OCI-M2 (cell line): ENCODE results near the gene PIK3R6.
"Not testable (repeated sequence)": the region's sequence is repeated elsewhere in the genome, so short reads cannot be mapped to it uniquely, and the experiment has no call there.

Experiments
- DNase-seq: peaks from one replicate; lab custom pipeline; 2025; ENCODE audit not compliant: unreplicated experiment; lab: John Stamatoyannopoulos, UW

PIK3R6 gene

DNA sequence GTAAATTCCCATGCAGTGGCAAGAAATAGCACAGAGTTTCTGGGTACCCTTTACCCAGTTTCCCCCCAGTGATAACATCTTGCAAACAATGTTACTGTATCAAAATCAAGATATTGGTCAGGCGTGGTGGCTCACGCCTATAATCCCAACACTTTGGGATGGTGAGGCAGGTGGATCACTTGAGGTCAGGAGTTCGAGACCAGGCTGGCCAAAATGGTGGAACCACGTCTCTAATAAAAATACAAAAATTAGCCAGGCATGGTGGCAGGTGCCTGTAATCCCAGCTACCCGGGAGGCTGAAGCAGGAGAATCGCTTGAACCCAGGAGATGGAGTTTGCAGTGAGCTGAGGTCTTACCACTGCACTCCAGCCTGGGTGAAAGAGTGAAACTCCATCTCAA, 11.3 kb downstream of the PIK3R6 start:
- not testable (repeated sequence) for DNase-seq

DNA sequence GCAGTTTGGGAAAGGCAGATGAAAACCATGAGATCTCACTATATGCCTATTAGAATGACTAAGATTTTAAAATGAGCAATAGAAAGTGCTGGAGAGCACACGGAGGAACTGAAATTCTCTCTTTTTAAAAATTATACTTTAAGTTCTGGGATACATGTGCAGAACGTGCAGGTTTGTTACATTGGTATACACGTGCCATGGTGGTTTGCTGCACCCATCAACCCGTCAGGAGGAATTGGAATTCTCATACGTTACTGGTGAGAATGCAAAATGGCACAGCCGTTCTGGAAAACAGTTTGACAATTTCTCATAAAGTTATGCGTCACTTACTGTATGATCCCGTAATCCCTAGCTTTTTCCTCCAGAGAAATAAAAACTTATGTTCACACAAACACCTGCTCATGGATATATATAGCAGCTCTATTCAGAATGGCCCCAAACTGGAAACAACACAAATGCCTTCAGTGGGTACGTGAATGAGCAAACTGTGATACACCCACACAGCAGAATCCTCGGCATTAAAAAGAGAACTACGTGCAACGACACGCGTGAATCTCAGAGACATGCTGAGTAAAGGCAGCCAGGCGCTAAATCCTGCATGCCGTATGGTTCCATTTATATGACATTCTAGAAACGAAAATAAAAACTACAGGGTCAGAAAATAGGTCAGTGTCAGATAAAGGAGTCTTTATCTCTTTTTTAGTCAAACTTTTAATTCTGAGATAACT, 11.8 kb downstream of the PIK3R6 start:
- DNase-seq = no peak

DNA sequence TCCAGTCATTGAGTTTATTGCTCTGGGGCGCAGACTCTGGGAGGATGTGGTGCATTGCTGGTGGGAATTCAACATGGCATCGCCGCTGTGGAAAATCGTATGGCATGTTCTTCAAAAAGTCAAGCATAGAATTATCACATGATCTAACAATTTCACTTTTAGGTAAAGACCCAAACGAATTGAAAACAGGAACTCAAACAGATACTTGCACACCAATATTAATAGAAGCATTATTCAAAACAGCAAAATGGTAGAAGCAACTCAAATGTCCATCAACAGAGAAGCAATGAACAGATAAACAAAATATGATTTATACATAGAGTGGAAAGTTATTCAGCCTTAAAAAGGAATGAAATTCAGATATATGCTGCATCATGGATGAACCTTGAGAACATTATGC, 15.9 kb downstream of the PIK3R6 start:
- no peak for DNase-seq

DNA sequence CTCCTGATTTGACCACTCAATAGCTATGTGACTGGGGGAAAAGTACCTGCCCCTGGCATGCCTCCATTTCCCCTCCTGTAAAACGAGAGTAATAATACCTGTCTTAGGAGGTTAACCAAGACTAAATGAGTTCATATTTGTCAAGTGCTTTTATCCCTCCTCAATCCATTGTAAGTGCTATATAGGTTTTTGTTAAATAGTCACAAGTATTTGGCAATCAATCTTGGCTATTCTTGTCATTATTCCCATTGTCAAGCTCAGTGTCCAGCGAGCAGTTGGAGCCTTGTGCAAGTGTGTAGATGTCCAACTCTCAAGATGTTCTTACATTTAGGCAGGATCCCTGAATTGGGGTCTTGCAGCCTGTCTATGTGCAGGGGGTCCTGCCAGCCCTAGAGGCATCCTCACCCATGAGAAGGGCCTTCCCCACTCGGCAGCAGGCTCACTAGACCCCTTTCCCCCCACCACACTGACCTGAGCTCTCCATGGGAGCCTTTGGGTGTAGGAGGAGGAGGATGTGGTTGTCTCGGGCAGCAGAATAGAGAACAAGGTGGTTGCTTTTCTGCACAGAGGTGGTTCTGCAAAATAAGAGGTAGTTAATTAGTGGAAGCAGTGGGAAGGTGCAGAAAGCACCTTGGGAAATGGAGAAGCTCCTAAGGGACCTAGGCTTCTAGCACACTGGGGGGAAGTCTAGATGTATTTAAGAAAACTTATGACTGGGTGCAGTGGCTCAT, 18.0 kb downstream of the PIK3R6 start:
- no peak for DNase-seq

DNA sequence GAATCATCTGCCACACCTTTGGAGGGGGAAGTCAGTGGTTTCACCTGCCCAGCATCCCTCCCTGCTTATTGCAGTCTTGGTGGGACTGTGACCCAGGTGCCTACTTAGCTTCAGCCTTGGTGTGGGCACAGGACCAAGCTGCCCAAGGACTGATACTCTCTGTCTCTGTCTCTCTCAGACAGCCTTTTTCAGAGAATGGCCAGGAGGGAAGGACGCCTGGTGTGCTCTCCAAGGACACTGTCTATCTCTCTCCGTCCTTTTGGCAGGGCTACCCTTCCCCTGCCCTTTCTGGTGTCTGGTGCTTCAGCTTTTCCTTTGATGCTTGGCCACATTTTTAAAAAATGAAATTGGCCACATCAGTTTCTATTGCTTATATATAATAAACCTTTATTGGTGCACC, 19.6 kb downstream of the PIK3R6 start:
- DNase-seq = no peak

DNA sequence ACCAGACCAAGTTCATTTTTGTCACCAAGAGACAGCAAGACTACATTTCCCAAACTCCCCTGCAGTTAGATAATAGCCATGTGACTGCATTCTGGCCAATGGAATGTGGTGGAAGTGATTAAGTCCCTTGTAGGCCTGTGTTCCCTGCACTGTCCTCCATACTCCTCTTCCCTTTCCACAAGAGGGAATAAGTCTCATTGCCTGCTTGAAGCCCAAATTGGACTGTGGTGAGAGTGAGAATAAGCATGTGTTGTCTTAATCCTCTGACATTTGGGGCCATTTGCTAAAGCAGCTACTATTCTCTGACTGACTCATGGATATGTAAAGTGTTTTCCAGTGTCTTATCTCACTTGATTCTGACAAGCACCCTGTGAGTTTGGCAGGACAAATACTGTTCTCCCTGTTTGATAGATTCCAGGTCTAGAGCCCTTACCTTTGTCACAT, 20.7 kb downstream of the PIK3R6 start:
- no peak for DNase-seq

DNA sequence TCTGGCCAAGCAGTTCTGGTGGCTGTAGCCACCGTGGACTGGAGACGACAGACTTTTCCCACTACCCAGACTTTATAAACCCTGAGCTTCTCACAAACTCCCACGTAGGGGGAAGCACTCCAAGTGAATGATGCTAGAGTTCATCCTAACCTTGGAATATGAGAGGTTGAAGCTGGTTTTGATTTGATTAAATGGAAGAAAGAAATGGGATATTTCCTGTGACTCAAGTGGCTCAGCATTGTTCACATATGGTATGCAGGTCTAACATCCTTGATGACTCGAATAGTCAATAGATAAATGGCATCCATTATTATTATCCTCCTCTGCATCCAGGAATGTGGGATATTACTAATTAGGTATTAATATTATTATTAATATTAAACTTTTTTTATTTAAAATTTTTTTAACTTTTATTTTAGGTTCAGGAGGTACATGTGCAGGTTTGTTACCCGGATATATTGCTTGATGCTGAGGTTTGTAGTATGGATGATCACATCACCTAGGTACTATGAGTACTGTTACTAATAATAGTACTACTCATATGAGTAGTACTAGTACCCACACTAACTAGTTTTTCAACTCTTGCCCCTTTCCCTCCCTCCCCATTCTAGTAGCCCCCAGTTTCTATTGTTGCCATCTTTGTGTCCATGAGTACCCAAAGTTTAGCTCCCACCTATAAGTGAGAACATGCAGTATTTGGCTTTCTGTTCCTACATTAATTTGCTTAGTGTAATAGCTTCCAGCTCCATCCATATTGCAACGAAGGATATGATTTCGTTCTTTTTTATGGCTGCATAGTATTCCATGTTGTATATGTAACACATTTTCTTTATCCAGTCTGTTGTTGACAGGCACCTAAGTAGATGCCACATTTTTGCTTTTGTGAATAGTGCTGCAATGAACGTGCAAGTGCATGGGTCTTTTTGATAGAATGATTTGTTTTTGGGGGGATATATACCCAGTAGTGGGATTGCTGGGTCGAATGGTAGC, 22.9 kb downstream of the PIK3R6 start:
- no peak for DNase-seq

DNA sequence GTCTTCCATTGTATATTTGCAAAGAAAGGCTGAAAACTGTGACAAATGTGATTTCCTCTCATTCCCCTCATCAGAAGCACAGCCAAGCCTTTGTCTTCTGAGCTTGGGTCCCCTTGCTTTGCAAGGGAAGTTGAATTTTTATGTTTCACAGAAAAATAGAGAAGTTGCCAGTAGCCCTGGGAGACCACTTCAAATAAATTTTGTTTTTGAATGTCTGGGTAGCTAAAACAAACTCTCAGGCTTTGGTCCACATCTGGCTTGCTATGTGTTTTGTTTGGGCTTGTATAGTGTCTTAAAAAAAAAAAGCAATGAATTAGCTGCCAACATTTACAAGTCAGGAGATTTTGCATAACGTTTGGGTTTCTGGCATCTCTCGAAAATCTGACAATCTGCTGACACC, 24.1 kb downstream of the PIK3R6 start:
- DNase-seq = no peak

DNA sequence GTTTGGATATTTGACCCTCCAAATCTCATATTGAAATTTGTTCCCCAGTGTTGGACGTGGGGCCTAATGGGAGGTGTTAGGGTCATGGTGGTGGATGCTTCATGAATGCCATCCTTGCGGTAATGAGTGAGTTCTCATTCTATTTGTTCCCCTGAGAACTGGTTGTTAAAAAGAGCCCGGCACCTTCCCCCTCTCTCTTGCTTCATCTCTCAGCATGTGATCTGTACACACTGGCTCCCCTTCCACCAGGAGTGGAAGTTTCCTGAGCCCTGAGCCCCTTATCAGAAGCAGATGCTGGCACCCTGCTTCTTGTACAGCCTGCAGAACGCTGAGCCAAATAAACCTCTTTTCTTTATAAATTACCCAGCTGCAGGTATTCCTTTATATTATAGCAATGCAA, 25.6 kb downstream of the PIK3R6 start:
- no peak for DNase-seq

DNA sequence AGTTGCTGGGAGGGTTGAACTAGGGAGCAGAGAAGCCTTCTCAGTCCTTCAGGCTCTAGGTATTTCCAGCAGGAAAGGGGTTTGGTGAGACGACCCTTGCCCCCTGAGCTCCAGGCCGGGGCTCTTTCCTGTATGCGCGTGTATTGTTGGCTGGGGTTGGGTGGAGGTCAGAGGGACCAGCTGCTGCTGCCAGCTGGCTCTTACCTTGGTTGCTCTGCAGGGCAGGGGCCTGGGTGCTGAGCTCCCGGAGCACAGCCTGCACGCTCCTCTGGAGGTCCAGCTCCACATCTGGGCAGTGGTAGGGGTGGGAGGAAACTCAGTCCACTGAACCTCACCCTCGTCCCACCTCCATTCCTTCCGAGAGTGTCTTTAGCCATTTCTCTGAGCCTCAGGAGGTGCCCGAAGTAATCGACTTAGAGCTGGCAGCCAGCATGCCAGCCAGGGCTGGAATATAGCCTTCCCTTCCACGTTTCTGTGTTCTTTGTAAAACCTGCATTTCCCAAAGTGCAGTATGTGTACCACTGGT, 28.0 kb downstream of the PIK3R6 start:
- DNase-seq = no peak

DNA sequence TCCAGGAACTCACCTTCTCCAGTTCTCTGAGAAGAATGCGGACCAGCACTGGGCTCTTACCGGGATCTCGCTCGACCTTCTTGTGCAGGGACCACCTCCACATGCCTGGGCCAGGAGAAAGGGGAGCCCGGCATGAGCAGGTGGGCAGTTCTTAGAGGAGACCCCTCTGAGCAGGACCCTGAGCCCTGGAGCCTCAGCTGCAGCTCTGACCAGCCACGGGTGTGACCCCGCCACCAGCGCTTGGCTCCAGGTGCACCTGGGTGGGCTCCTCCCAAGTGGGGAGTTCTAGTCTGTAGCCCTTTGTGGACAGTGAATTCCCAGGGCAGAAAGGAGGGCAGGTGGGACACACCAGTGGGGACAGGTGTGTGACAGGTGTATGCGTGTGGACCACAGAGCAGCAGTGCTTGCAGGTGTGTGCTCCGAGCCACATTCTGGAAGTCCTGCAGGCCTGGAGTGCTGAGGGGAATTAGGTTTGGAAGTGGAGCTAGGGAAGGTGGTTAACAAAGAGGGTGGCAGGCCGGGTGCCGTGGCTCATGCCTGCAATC, 28.9 kb downstream of the PIK3R6 start:
- no peak for DNase-seq

DNA sequence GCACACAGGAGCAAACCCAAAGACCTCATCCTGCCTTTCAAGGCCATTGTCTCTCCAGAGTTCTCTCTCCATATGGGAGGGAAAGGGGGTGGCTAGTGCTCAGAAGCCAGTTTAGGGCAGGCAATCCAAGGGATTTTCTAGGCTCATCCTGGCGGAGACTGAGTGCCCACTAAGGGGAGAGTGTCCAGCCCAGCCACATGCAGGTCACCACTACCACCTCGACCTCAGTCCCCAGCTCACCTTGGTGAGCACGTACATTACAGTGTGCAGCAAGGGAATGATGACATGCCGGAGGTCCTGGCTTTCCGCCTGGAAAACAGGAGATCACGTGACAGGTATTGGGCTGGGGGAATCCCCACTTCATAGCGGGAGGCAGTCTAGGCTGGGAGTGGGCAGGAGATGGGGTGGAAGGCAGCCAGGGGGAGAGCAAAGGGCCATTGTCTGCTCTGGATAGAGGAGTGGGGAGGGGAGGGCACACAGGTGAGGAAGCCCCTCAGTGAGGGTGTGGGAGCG, 29.9 kb downstream of the PIK3R6 start:
- no peak for DNase-seq

DNA sequence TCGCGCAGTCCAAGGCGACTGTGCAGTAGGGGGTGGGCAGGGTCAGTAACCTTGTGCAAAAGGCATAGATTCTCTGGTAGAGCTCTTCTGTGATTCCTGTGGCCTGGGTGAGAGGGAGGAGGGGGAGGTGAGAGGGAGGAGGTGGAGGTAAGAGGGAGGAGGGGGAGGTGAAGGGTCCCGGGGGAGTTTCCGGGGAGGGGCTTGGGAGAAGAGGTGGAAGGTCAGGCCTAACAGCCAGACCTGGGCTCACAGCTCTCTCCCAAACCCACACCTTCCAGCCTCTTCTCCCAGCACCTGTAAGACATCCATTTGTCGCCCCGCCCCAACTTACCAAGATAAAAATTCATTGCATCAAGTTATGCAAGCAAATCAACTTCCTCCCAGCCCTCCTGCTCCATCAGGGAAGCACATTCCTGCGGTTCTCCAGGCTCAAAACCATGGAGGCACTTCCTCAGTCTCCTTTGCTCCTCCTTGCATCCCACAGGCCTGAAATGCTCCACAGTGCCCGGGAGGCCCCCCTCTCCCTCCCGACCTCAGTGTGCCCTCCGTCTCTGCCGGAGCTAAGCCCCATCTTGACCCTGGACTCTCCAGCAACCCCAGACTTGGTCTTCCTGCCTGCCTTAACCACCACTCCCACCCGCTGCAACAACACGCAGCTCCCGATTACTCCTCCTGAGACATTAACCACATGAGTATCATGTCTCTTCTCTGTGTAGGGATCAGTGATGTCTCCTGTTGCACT, 30.5 kb downstream of the PIK3R6 start:
- DNase-seq = no peak

DNA sequence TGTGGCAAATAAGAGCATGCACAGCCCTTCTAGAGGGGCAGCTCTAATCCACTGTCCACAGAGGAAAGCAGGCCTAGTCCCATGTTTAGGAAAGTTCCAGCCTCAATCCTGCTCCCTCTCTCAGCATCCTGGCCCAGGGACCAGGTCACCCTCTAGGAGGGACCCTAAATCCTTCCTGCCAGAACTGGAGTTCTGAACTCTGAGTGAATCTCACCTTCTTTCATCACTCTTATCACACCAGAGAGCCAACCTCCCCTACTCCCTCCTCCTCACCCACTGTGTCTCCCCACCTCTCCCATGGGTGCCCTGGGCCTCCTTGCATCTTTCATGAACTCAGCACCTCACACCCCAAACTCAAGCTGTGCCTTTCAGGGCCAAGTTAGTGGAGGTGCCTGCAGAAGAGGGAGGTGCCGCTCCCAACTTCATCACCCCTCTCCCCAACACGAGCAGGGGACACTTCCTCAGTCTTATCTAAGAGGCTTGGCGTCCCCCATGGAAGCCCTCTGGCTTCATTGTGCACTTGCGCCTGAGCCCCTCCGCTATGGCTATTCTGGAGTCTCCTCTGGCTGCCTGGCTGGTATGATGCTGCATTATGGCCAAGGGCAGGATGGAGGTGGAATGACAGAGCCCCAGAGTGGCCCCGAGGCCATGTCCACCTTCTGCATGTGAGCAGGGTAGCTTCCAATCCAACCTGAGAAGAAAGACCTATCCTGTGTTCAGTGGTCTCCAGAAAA, 31.7 kb downstream of the PIK3R6 start:
- DNase-seq = no peak

DNA sequence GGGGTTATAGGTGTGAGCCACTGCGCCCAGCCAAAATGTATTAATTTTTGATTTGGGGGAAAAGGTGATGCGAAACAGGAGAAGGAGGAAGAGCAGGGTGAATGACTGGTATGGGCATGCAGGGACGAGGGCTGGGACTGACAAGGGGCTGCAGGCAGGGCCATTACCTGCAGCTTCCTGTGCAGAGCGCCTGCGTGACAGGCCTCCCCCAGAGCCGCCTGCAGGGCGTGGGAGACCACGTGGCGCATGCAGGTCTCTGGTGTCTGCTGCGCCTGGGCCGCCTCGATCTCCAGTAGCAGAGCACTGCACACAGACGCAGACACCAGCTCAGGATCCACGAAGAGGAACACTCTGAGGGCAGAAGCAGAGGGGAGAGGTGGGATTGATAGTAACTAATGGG, 32.4 kb downstream of the PIK3R6 start:
- no peak for DNase-seq

DNA sequence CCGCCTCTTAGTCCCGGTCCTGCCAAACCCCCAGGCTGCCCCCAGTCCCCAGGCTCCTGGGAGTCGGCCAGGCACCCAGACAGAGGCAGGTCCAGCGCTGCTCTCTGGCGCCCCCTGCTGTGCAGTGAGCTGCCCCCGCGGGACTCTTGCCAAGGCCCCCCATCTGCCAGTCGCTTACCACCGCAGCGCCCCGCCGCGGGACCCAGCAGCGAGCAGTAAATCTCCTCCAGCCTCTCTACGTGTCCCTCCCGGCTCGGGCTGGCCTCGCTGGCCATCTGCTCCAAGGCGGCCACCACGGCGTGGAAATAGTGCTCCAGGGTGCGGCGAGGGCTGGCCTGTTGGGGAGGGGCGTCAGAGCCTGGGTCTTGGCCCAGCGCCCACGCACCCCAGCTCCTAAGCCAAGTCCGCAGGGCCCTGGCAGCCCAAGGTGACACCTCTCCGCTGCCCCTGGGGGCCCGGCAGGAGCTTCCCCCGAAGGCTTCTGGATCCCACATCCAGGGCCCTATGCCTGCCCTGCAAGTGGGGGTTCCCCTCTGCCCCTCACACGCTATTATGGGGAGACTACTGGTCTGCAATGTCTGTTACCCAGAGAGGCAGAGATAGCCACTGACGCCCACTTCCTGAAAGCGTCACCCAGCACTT, 34.6 kb downstream of the PIK3R6 start:
- no peak for DNase-seq

DNA sequence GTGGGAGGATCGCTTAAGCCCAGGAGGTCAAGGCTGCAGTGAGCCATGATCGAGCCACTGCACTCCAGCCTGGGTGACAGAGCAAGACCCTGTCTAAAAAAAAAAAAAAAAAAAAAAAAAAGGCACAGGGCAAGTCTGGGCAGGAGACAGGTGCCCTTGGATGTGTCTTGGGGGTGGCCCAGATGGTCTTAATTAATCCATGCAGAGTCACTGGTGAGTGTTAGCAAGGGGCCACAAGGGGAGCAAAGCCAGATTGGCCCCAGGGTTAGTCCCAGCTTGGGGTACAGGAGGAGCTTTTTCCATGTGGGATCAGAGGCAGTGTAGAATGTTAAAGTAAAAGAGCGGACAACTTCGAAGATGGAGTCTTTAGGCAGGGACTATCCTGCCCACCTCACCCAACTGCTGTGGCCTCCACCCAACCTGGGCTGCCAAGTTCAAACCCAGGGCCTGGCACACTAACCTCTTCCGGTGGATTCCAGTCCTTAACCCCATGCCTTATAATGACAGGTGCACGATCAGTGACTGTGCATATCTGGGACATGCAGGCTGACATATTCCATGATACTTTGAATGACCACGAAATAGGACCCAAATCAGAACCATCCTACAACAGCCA, 36.1 kb downstream of the PIK3R6 start:
- DNase-seq = no peak

DNA sequence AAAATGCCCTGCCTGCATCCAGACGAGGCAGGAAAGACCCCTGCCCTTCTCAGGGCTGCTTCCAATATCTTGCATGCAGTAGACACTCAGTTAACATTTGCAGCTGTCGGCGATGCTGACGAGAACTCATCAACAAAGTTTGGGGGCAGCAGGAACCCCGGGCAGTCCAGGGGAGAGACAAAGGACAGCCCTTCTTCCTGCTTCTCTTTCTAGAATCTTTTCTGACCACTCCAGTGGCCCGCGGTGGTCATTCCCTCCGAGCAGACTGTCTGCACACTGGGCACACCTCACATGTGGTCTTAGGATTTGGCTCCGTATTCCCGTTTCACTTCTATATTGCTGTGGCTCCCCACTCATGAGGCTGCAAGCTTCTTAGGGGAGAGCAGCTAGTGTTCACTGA, 37.3 kb downstream of the PIK3R6 start:
- DNase-seq = no peak
